Measurements from ENCODE around the gene PITX1.

PITX1 gene

DNA sequence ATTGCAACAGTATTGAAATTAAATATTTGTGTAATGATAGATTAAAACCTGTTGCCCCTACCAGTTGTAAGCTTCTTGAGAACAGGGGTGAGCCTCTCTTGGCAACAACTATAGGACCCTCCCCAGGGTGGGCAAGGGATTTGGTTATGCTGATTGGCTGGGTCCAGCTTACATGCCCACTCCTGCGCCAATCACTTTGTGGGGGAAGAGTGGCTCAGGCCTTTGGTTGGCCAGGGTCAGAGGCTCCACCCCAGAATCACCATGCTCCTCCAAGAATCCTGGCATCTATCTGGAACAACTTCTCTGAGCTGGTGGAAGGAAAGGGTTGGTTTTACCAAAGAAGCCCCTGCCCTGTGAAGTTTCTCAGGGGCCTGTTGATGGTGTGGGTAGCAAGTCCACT, 8.6 kb upstream of the PITX1 start:
- H3K4me3 ChIP-seq, result no peak overlapping the region
- TF ChIP-seq, protein P1, sequence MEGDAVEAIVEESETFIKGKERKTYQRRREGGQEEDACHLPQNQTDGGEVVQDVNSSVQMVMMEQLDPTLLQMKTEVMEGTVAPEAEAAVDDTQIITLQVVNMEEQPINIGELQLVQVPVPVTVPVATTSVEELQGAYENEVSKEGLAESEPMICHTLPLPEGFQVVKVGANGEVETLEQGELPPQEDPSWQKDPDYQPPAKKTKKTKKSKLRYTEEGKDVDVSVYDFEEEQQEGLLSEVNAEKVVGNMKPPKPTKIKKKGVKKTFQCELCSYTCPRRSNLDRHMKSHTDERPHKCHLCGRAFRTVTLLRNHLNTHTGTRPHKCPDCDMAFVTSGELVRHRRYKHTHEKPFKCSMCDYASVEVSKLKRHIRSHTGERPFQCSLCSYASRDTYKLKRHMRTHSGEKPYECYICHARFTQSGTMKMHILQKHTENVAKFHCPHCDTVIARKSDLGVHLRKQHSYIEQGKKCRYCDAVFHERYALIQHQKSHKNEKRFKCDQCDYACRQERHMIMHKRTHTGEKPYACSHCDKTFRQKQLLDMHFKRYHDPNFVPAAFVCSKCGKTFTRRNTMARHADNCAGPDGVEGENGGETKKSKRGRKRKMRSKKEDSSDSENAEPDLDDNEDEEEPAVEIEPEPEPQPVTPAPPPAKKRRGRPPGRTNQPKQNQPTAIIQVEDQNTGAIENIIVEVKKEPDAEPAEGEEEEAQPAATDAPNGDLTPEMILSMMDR (IDR thresholded peaks at IDR 0.05), result no peak
- H3K27ac ChIP-seq, result no peak overlapping the region
- no peak for DNase-seq (ENCODE audit: low spot score)

DNA sequence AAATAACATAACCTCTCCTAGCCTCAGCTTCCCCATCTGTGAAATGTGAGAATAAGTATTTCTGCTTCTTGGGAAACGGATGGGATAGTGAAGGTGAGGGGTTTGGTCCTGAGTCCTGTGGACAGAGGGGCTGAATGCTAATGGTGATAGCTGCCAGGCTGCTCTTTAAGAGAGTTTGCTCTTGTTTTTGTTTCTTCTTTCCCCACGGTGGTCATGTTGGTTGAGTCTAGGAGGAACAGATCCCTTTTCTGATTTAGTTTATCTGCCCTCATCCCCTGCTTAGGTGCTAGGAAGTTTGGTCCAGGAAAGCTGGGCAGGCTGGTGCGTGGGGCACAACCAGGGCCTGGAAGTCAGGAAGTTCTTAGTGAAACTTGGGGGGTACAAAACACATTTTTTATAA, 7.7 kb upstream of the PITX1 start:
- DNase-seq (ENCODE audit: low spot score), result no peak
- TF ChIP-seq, protein P1 (IDR thresholded peaks at IDR 0.05), result no peak
- H3K27ac ChIP-seq, result no peak overlapping the region
- no peak overlapping the region for H3K4me3 ChIP-seq

DNA sequence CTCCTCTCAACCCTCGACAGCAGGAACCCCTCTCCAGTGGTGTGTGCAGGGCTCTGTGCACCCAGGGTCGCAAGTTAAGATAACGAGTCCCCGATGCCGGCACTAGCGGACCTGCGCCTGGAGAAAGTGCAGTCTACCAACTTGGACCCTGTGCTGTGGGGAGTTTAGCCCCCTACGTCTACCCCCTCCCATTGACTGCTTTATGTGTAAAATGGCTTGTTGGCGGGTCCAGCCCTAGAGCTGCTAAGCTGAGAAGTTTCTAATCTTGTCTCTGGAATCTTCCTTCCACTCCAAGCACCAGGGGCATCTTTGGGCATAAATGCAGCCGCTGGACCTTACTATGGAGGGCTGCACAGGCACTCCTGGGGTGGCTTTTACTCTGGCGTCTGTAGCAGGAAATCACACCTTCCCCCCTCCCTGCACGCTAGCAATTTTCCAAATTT, 7.1 kb upstream of the PITX1 start:
- Histone ChIP-seq H3K27ac (no peak overlapping the region), H3K4me3 (no peak overlapping the region)
- TF ChIP-seq, protein P1 (IDR thresholded peaks at IDR 0.05), result no peak
- DNase-seq (ENCODE audit: low spot score), result no peak

DNA sequence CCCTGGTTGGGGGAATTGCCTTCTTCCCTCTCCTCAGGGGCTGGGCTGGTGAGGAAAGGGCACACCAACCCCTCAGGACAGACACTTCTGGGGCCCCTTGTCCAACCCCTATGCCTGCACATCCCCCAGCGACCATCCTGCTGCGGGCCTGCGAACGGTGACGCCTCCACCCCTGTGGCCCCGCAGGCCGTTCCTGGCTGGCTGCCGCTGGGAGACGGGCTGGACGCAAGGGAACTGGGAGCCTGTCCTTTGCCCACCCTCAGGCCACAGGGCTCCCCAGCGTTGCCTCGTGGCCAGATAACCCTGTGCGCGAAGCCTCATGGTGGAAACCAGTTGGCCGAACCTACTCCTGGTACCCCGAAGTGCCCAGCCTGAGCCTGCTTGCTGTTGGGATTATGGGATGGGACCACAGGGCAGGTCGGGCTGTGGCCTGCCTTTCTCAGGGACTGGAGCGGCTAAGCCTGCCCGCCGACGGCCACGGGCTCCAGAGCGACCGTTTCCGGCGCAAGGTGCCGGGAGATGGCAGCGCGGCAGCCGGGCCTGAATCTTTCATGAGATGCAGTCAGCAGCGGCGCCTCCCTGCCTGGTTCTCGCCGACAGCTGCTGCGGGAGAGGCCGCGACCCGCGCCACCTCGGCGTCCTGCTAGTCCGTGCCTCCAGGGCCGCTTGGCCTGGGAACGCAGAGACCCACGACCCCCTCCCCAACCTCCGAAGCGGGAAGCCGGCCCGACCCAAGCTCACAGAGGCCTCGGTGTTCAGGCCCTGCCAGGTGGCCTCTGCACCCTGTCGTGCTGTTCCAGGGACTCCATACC, 6.5 kb upstream of the PITX1 start:
- no peak overlapping the region for H3K4me3 ChIP-seq
- TF ChIP-seq, protein P1 (IDR thresholded peaks at IDR 0.05), result no peak
- no peak overlapping the region for H3K27ac ChIP-seq
- no peak for DNase-seq (ENCODE audit: low spot score)

DNA sequence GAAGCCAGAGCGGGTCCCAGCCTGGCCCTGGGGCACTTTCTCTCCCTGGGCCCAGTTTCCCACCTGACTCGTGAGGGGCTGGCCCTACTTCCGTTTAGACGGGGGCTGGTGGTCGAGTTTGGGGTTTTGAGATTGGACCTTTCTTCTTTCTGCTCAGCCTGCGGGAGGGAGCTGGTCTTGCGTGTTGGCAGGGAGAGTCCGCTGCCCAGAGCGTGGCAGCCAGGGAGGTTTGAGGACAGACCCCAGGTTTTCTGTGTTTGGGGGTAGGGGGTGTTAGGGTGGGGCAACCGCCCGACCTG, 6.0 kb upstream of the PITX1 start:
- Histone ChIP-seq H3K4me3 (peak overlapping the region; percentile 61), H3K27ac (no peak overlapping the region)
- DNase-seq (ENCODE audit: low spot score), result no peak
- TF ChIP-seq, protein P1 (IDR thresholded peaks at IDR 0.05), result no peak

DNA sequence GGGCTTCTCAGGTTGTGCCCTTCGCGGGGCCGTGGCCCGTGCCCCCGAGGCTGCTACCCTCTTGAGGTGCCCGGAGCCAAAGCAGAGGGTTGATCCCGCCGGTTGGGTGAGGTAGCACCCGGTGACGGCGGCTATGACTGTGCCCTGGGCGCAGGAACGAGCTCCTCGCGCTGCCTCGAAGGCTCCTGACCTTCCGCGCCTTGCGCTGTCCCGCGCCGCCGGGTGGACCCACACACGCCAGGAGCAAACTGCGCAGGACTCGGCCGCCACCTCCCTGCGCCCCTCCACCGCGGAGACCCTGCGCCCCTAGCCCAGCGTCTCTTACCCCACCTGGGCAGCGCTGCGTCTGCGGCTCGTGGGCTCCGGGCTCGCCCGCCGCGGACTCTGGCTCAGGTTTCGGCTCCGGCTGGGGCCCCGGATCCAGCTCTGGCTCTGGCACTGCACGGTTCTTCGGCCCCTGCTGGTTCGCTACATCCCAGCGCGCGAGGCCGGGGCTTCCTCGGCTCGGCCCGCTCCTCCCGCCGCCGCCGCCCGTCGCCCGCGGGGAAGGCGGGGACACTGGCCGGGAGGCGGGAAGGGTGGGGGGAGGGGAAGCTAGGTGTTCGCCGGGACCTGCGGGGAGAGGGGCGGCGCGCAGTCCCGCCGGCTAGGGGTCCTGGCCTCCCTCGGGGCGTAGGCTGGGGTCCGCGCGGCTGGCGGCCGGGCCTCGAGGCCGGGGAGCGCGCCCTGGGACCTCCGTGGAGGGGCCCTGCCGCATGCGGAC, 5.4 kb upstream of the PITX1 start:
- Histone ChIP-seq H3K4me3 (peak overlapping the region; percentile 61), H3K27ac (no peak overlapping the region)
- TF ChIP-seq, protein P1 (IDR thresholded peaks at IDR 0.05), result no peak
- DNase-seq (ENCODE audit: low spot score), result no peak

All from coronary artery (tissue), 2 donors.